ENCODE results near the gene THSD4. TPM values are rescaled to one million over a fixed set of nuclear protein-coding genes. Genes with fewer than 3 reads are reported as not detected.

Gene THSD4
- total RNA-seq, 4 donors from 2014 or later: 39.4 to 232 (median 127) TPM

DNA sequence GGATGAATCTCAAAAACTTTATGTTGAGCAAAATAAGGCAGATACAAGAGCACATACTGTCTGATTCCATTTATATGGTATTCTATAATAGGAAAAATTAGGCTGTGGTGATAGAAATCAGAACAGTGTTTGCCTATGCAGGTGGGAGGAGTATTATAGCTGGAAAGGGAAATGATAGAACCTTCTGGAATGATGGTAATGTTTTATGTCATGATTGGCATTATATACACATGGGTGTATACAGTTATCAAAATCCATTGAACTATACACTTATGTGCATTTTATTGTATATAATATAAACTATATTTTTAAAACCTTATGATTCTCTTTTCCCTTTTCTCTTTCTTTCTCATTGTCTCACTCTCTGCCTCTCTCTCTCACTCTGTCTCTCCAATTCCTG lies 156.1 kb downstream of the THSD4 start:
- Histone ChIP-seq H3K4me1 (peaks cover 0 to 23% (median 0%) of the 10 kb centered on the region in 3 donors), H3K36me3 (no peaks in the 10 kb centered on the region), H3K27me3 (no peaks in the 10 kb centered on the region), H3K9me3 (no peaks in the 10 kb centered on the region), H3K27ac (no peak overlapping the region), H3K4me3 (no peak overlapping the region)
- no peak for TF ChIP-seq POLR2A (IDR thresholded peaks at IDR 0.05)
- TF ChIP-seq, protein P1, sequence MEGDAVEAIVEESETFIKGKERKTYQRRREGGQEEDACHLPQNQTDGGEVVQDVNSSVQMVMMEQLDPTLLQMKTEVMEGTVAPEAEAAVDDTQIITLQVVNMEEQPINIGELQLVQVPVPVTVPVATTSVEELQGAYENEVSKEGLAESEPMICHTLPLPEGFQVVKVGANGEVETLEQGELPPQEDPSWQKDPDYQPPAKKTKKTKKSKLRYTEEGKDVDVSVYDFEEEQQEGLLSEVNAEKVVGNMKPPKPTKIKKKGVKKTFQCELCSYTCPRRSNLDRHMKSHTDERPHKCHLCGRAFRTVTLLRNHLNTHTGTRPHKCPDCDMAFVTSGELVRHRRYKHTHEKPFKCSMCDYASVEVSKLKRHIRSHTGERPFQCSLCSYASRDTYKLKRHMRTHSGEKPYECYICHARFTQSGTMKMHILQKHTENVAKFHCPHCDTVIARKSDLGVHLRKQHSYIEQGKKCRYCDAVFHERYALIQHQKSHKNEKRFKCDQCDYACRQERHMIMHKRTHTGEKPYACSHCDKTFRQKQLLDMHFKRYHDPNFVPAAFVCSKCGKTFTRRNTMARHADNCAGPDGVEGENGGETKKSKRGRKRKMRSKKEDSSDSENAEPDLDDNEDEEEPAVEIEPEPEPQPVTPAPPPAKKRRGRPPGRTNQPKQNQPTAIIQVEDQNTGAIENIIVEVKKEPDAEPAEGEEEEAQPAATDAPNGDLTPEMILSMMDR (IDR thresholded peaks at IDR 0.05): no peak
- intact Hi-C loops (cut with DNase I): no loop called here
- DNase-seq: no peak

DNA sequence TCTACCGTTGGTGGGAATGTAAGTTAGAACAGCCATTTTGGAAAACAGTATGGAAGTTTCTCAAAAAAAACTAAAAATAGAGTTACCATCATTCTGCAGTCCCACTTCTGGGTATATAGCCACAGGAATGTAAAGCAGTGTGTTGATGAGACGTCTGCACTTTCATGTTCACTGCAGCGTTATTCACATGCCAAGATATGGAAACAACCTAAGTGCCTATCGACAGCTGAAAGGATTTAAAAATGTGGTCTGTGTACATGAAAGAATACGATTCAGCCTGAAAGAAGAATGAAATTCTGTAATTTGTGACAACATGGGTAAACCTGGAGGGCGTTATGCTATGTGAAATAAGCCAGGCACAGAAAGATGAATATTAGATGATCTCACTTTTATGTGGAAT lies 157.7 kb downstream of the THSD4 start:
- WGBS, 2 donors: 63 to 79% methylated on average over 6 of the region's 6 CpGs
- Histone ChIP-seq H3K36me3 (no peaks in the 10 kb centered on the region), H3K27ac (no peak overlapping the region), H3K27me3 (no peaks in the 10 kb centered on the region), H3K9me3 (no peaks in the 10 kb centered on the region), H3K4me3 (no peak overlapping the region), H3K4me1 (peaks cover 0 to 22% (median 0%) of the 10 kb centered on the region in 3 donors)
- intact Hi-C loops (cut with DNase I): no loop called here
- no peak for DNase-seq
- TF ChIP-seq POLR2A (IDR thresholded peaks at IDR 0.05): no peak
- TF ChIP-seq, protein P1 (IDR thresholded peaks at IDR 0.05): no peak

DNA sequence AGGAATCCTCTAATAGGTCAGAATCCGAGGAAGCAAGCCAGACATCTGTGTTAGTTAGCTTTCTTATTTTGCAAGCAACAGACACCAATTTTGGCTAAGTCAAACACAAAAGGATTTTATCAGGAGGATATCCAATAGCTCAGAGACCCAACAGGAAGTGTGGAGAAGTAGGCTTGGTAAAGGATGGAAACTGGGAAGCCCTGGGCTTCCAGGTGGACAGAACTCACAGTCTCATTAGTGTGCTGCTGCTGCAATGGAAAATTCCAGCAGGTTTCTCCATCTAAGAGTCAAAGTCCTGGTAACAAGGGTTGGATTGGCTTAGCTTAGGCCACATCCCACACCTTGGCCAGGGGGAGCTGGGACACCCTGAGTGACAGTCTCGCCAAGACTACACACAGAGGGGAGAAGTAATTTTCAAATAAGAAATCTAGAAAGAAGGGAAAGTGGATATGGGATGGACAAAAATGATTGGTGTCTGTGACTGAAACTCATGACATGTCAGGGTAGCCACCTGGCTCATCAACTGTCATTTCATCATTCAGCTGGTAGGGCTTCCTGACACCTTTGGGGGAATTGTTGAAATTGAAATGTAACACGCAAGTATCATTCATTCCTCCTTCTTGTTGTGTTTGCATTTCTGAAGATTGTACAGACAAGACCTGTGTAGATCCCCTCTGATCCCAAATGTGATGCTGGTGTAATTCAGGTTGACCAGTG lies 158.6 kb downstream of the THSD4 start:
- intact Hi-C loops (cut with DNase I): no loop called here
- H3K27me3 ChIP-seq: no peaks in the 10 kb centered on the region
- no peaks in the 10 kb centered on the region for H3K9me3 ChIP-seq
- no peak for DNase-seq
- no peaks in the 10 kb centered on the region for H3K36me3 ChIP-seq
- H3K27ac ChIP-seq: peak overlapping the region in 1 of 4 donors; percentile 22
- TF ChIP-seq, protein P1 (IDR thresholded peaks at IDR 0.05): no peak
- TF ChIP-seq POLR2A (IDR thresholded peaks at IDR 0.05): no peak
- H3K4me1 ChIP-seq: peaks cover 7 to 31% (median 9%) of the 10 kb centered on the region in 3 donors
- WGBS, 2 donors: 89 to 90% methylated on average over 3 of the region's 3 CpGs
- no peak overlapping the region for H3K4me3 ChIP-seq

DNA sequence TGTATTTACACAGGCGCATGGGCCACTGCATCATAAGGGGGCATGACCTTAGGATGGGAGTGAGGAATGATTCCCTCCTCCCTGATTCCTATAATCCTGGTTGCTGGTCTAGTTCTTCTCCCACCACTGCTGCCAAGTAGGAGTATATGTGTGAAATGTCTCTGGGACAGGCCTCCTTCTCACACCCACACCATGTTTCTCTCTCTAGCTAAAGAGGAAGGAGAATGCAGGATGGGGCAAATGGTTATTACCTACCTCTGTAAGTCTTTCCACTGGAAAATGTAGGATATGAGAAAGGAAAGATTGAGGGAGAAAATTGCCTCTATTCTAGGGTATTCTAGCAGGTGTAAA lies 159.2 kb downstream of the THSD4 start:
- Histone ChIP-seq H3K4me3 (no peak overlapping the region), H3K27ac (peak overlapping the region in 1 of 4 donors; percentile 22), H3K4me1 (peaks cover 9 to 37% (median 12%) of the 10 kb centered on the region in 3 donors), H3K36me3 (no peaks in the 10 kb centered on the region), H3K9me3 (no peaks in the 10 kb centered on the region), H3K27me3 (no peaks in the 10 kb centered on the region)
- WGBS, 2 donors: 80 to 100% methylated on average over 1 of the region's 1 CpG
- intact Hi-C loops (cut with DNase I): no loop called here
- TF ChIP-seq, protein P1 (IDR thresholded peaks at IDR 0.05): no peak
- no peak for TF ChIP-seq POLR2A (IDR thresholded peaks at IDR 0.05)
- no peak for DNase-seq

DNA sequence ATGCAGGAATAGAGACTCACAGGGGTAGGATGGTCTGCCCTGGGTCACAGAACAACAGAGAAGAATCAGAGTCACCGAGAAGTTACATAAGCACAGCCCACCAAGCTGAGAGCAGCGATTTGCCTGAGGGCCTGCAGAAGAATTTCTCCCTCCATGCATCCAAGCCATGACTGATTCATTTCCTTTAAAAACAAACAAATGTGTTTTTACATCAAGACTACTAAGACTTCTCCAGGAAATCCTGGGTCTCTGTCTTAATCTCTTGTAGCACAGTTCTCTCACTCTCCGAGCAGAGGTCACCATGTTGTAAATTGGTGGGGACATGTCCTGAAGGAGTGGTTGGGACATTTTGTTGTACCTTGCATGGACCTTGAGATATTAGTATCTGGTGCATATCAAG lies 159.8 kb downstream of the THSD4 start:
- H3K27ac ChIP-seq: no peak overlapping the region
- no peak for DNase-seq
- no peak overlapping the region for H3K4me3 ChIP-seq
- 51 to 52% methylated on average over 2 to 3 of the region's 3 CpGs for WGBS, 2 donors
- no peak for TF ChIP-seq POLR2A (IDR thresholded peaks at IDR 0.05)
- TF ChIP-seq, protein P1 (IDR thresholded peaks at IDR 0.05): no peak
- peaks cover 13 to 43% (median 13%) of the 10 kb centered on the region in 3 donors for H3K4me1 ChIP-seq
- H3K36me3 ChIP-seq: no peaks in the 10 kb centered on the region
- H3K27me3 ChIP-seq: no peaks in the 10 kb centered on the region
- H3K9me3 ChIP-seq: no peaks in the 10 kb centered on the region
- intact Hi-C loops (cut with DNase I): no loop called here
